Trophoblast cell (in vitro differentiated cells and primary cell): ENCODE data around the gene WDFY3.

Experiments used
- DNase-seq, 2 donors: peaks; one replicate each; pipeline ENCODE4 v3.0.0-alpha.2; 2016
- H2AFZ ChIP-seq: 2 replicates; pipeline ENCODE4 v1.6.1; 2013; ENCODE audit warnings: low read length, moderate library complexity, mild to moderate bottlenecking; ENCODE audit not compliant: insufficient read depth, poor library complexity
- H2AK5ac ChIP-seq: 2 replicates; pipeline ENCODE4 v1.6.1; 2013; ENCODE audit warnings: mild to moderate bottlenecking, low read length
- H2BK120ac ChIP-seq: 2 replicates; pipeline ENCODE4 v1.6.1; 2013; ENCODE audit warnings: low read length, mild to moderate bottlenecking, moderate library complexity; ENCODE audit not compliant: insufficient read depth, poor library complexity
- H2BK12ac ChIP-seq: 2 replicates; pipeline ENCODE4 v1.6.1; 2013; ENCODE audit warnings: mild to moderate bottlenecking, low read length, moderate library complexity
- H2BK5ac ChIP-seq: 2 replicates; pipeline ENCODE4 v1.6.1; 2013; ENCODE audit warnings: low read length, low read depth, moderate library complexity, mild to moderate bottlenecking; ENCODE audit not compliant: poor library complexity
- H3K14ac ChIP-seq: 2 replicates; pipeline ENCODE4 v1.6.1; 2013; ENCODE audit warnings: mild to moderate bottlenecking, low read length
- H3K18ac ChIP-seq: 2 replicates; pipeline ENCODE4 v1.6.1; 2013; ENCODE audit warnings: mild to moderate bottlenecking, low read length
- H3K23ac ChIP-seq: 2 replicates; pipeline ENCODE4 v1.6.1; 2013; ENCODE audit warnings: low read length
- H3K27ac ChIP-seq: 2 replicates; pipeline ENCODE4 v1.5.1; 2013; ENCODE audit warnings: low read depth, mild to moderate bottlenecking, inconsistent platforms, low read length, moderate library complexity
- H3K27me3 ChIP-seq: 2 replicates; pipeline ENCODE4 v1.6.1; 2013; ENCODE audit warnings: inconsistent platforms, mild to moderate bottlenecking, low read length, moderate library complexity; ENCODE audit not compliant: insufficient read depth
- H3K36me3 ChIP-seq, 2 experiments: 1 replicate in 1 of 2; 2 replicates in 1 of 2; pipeline ENCODE4 v1.6.1; 2013; ENCODE audit warnings: low read length in 2 of 2, mild to moderate bottlenecking in 2 of 2, moderate library complexity in 1 of 2; ENCODE audit not compliant: insufficient read depth in 2 of 2, control insufficient read depth in 1 of 2
- H3K4ac ChIP-seq: 2 replicates; pipeline ENCODE4 v1.6.1; 2013; ENCODE audit warnings: low read depth, mild to moderate bottlenecking, low read length, moderate library complexity
- H3K4me1 ChIP-seq, 2 experiments: 1 replicate in 1 of 2; 2 replicates in 1 of 2; pipeline ENCODE4 v1.6.1; 2013; ENCODE audit warnings: low read length in 2 of 2, mild to moderate bottlenecking in 2 of 2, moderate library complexity in 1 of 2; ENCODE audit not compliant: insufficient read depth in 2 of 2, control insufficient read depth in 1 of 2
- H3K4me2 ChIP-seq: 2 replicates; pipeline ENCODE4 v1.6.1; 2013; ENCODE audit warnings: inconsistent platforms, mild to moderate bottlenecking, low read length, moderate library complexity
- H3K4me3 ChIP-seq: 2 replicates; pipeline ENCODE4 v1.5.1; 2013; ENCODE audit warnings: mild to moderate bottlenecking, low read depth, low read length, inconsistent platforms
- H3K79me1 ChIP-seq: one replicate; pipeline ENCODE4 v1.6.1; 2013; ENCODE audit warnings: low read length
- H3K79me2 ChIP-seq: 2 replicates; pipeline ENCODE4 v1.6.1; 2013; ENCODE audit warnings: low read length, mild to moderate bottlenecking; ENCODE audit not compliant: control insufficient read depth, insufficient read depth, poor library complexity
- H3K9ac ChIP-seq: 2 replicates; pipeline ENCODE4 v1.6.1; 2013; ENCODE audit warnings: mild to moderate bottlenecking, low read length
- H3K9me3 ChIP-seq: 2 replicates; pipeline ENCODE4 v1.6.1; 2013; ENCODE audit warnings: low read depth, mild to moderate bottlenecking, control low read depth, inconsistent platforms, low read length; ENCODE audit not compliant: insufficient read depth
- H4K12ac ChIP-seq: 2 replicates; pipeline ENCODE4 v1.6.1; 2013; ENCODE audit warnings: low read depth, mild to moderate bottlenecking, low read length, moderate library complexity
- H4K8ac ChIP-seq: 2 replicates; pipeline ENCODE4 v1.6.1; 2013; ENCODE audit warnings: low read depth, mild to moderate bottlenecking, low read length, moderate library complexity
- H4K91ac ChIP-seq: one replicate; pipeline ENCODE4 v1.6.1; 2013; ENCODE audit warnings: low read depth, mild to moderate bottlenecking, low read length, moderate library complexity
- WGBS: extraction: QIAGEN DNeasy Blood & Tissue Kit; methylation state at CpG from one replicate; pipeline ENCODE4 v1.1.7; 2013; ENCODE audit warnings: missing lambda C conversion rate; ENCODE audit not compliant: insufficient read length, insufficient coverage; ENCODE audit errors: extremely low coverage; 5-methylcytosine and 5-hydroxymethylcytosine counted together

Gene WDFY3

DNA sequence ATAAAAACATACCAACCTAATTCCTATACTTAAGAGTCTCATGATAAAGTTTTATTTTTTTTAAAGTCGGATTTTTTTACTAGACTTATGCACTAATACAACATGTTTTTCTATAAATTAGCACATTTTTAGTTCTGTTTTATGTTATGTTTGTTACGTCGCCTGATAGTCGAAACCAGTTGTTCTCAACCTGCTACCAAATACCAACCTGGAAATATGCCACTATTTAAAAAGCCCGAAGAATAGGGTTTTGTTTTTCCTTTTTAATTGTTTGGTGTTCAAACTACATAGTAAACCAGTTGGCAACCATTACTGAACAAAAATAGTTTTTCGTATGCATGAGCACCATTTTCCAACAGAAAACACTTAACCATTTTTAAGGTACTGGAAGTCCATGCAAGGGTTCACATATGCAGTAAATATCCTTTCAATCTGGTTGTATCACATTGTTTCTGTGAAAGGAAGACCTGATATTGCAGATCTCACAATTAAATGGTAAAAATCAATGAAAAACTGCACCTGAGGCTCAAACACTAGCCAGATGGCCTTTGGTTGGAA is 1.4 kb downstream of the WDFY3 start:
- peak overlapping the region; percentile 94 for H3K9ac ChIP-seq
- no peak overlapping the region for H3K23ac ChIP-seq
- H2AFZ ChIP-seq, result no peak overlapping the region
- H3K9me3 ChIP-seq, result no peaks in the 10 kb centered on the region
- H3K18ac ChIP-seq, result no peak overlapping the region
- peaks cover 16% of the 10 kb centered on the region for H3K79me2 ChIP-seq
- H2AK5ac ChIP-seq, result no peak overlapping the region
- H3K4ac ChIP-seq, result peak overlapping the region; percentile 95
- H3K14ac ChIP-seq, result no peak overlapping the region
- no peak overlapping the region for H4K12ac ChIP-seq
- no peak overlapping the region for H2BK12ac ChIP-seq
- H3K79me1 ChIP-seq, result peaks cover 15% of the 10 kb centered on the region
- H4K91ac ChIP-seq, result no peak overlapping the region
- WGBS, result no CpG with 5 or more reads among the region's 6 CpGs
- H3K27me3 ChIP-seq, result no peaks in the 10 kb centered on the region
- peak overlapping the region; percentile 85 for H3K4me2 ChIP-seq
- H3K4me1 ChIP-seq, result no peaks in the 10 kb centered on the region
- peak overlapping the region; percentile 92 for H3K4me3 ChIP-seq
- no peak overlapping the region for H2BK5ac ChIP-seq
- H2BK120ac ChIP-seq, result no peak overlapping the region
- no peak overlapping the region for H3K27ac ChIP-seq
- H4K8ac ChIP-seq, result peak overlapping the region; percentile 78
- DNase-seq, result no peak
- H3K36me3 ChIP-seq, result no peaks in the 10 kb centered on the region

DNA sequence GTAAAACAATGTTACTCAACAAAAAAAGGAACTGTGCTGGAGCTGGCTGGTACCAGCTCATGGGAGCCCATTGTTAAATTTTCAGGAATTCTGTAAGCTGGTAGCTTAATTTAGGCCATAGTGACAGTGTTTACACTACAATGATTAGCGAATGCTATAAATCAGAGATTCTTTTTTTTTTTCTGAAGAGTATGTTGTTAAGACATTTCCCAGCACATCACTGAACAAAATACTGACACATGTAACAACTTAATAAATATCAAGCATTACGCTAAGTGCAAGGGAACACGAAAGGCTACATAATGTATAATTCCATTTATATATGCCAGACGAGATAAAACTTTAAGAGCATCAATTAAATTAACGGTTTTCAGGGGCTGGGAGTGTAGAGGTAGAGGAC is 4.4 kb downstream of the WDFY3 start:
- Histone ChIP-seq H3K14ac (no peak overlapping the region), H4K12ac (no peak overlapping the region), H3K9ac (no peak overlapping the region), H2BK12ac (no peak overlapping the region), H4K8ac (no peak overlapping the region), H3K27ac (no peak overlapping the region), H3K4ac (no peak overlapping the region), H3K18ac (no peak overlapping the region), H3K79me2 (peaks cover 19% of the 10 kb centered on the region), H3K27me3 (no peaks in the 10 kb centered on the region), H2AFZ (no peak overlapping the region), H3K9me3 (no peaks in the 10 kb centered on the region), H3K23ac (no peak overlapping the region), H3K4me2 (no peak overlapping the region), H2AK5ac (no peak overlapping the region), H2BK120ac (no peak overlapping the region), H4K91ac (no peak overlapping the region), H3K79me1 (peaks cover 15% of the 10 kb centered on the region), H3K4me3 (no peak overlapping the region), H3K4me1 (no peaks in the 10 kb centered on the region), H2BK5ac (no peak overlapping the region), H3K36me3 (no peaks in the 10 kb centered on the region)
- no peak for DNase-seq
- no CpG with 5 or more reads among the region's 5 CpGs for WGBS

DNA sequence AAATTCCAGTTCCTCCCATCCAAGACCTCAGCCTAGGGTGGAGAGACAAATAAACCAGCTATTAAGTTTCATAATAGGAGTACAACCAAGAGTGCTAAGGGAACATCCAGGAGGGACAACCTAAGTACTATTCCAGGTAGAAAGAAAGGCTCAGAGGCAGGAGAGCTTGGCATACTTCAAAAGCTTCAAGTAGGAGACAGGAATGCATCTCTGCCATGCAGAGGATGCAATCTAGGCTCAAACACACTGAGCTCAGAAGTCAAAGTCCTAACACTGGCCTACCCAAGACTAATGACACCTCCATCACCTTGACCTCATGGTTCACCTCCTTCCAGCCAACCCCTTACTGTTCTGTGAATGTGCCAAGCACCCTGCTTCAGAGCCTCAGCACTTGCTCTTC is 8.1 kb downstream of the WDFY3 start:
- Histone ChIP-seq H2BK120ac (no peak overlapping the region), H3K4ac (no peak overlapping the region), H2AFZ (no peak overlapping the region), H2BK12ac (no peak overlapping the region), H3K4me1 (peaks cover 0 to 2% of the 10 kb centered on the region in 2 experiments), H2AK5ac (no peak overlapping the region), H3K4me2 (no peak overlapping the region), H3K27ac (no peak overlapping the region), H3K18ac (no peak overlapping the region), H3K79me1 (no peaks in the 10 kb centered on the region), H3K36me3 (no peaks in the 10 kb centered on the region), H3K4me3 (no peak overlapping the region), H3K27me3 (no peaks in the 10 kb centered on the region), H2BK5ac (no peak overlapping the region), H4K12ac (no peak overlapping the region), H3K79me2 (peaks cover 5% of the 10 kb centered on the region), H3K14ac (no peak overlapping the region), H4K8ac (no peak overlapping the region), H3K9ac (no peak overlapping the region), H3K23ac (no peak overlapping the region), H4K91ac (no peak overlapping the region), H3K9me3 (no peaks in the 10 kb centered on the region)
- DNase-seq, result no peak

DNA sequence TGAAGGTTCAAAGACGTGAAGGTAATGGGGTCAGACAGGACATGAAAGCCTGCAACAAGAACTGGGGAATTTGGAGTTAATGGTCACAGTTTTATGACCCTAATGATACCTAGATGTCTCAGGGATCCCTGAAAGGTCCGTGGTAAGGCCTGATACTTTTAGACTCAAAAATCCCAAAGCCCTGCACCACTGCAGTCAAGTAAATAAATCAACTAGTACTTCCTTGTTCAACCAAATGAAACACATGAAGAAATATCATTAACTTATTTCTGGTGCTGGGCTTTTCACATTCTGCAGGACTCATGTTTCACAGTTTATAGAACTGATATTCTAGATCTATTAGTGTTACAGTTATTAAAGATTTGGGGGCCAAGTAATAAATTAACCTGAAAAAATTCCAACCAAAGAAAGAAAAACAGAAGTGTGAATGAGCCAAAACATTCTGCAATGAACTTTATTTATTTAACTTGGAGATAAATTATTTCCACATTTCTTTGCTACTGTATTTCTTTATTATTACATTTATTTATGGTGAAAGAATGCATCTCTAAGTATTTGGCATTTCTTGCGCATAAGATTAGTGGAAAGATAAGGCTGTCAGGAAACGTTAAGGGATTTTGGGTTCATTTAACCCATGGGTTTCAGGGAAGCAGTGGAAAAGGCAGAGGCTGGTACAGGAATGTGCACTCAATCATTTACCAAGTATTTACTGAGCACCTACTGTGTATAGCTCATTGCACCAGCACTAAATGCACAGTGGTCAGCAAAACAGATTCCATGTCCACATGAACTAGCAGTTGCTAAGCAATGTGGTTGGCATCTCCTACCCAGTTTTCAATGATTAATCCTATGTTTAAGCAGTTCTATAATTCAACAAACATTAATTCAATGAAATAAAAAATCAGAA is 8.7 kb downstream of the WDFY3 start:
- H3K4ac ChIP-seq, result no peak overlapping the region
- no CpG with 5 or more reads among the region's 4 CpGs for WGBS
- no peak overlapping the region for H4K12ac ChIP-seq
- H3K27ac ChIP-seq, result no peak overlapping the region
- peaks cover 3% of the 10 kb centered on the region for H3K79me2 ChIP-seq
- H3K4me3 ChIP-seq, result no peak overlapping the region
- no peak overlapping the region for H2BK12ac ChIP-seq
- H2BK5ac ChIP-seq, result no peak overlapping the region
- H3K36me3 ChIP-seq, result no peaks in the 10 kb centered on the region
- H3K79me1 ChIP-seq, result no peaks in the 10 kb centered on the region
- no peak overlapping the region for H2AFZ ChIP-seq
- H3K14ac ChIP-seq, result no peak overlapping the region
- no peak overlapping the region for H4K8ac ChIP-seq
- no peaks in the 10 kb centered on the region for H3K9me3 ChIP-seq
- H3K4me2 ChIP-seq, result no peak overlapping the region
- no peak overlapping the region for H3K18ac ChIP-seq
- H3K4me1 ChIP-seq, result peaks cover 0 to 2% of the 10 kb centered on the region in 2 experiments
- H3K27me3 ChIP-seq, result no peaks in the 10 kb centered on the region
- H3K9ac ChIP-seq, result no peak overlapping the region
- no peak overlapping the region for H4K91ac ChIP-seq
- no peak for DNase-seq
- H2BK120ac ChIP-seq, result no peak overlapping the region
- H3K23ac ChIP-seq, result no peak overlapping the region
- no peak overlapping the region for H2AK5ac ChIP-seq
